HG03175 (cell line): Measurements from ENCODE around the gene RHOC.

Experiments used
- ATAC-seq: cut with Tn5 transposase; IDR thresholded peaks from one replicate; pipeline ENCODE4 v1.9.1; 2021; ENCODE audit warnings: mild to moderate bottlenecking, moderate library complexity; ENCODE audit not compliant: unreplicated experiment

Gene RHOC

DNA sequence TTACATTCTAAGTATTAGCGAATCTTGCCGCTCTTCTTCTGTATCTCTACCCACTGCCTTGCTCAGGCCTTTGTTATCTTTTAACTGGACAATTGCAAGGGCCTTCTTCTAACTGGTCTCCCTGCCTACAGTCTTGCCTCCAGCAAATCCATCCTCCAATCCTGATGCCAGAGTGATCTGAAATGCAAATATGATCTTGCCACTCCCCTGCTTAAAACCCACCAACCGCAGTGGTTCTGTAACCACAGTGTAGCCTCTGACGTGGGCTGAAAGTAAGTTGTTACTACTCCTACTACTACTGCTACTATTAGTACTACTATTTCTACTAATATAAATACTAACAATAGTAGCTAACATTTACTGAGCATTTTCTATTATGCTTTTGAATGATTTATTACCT, 20.1 kb downstream of the RHOC start:
- no peak for ATAC-seq

GRCh38 chr1:112686417-112686816, 20.5 kb downstream of the RHOC start:
- ATAC-seq: no peak

DNA sequence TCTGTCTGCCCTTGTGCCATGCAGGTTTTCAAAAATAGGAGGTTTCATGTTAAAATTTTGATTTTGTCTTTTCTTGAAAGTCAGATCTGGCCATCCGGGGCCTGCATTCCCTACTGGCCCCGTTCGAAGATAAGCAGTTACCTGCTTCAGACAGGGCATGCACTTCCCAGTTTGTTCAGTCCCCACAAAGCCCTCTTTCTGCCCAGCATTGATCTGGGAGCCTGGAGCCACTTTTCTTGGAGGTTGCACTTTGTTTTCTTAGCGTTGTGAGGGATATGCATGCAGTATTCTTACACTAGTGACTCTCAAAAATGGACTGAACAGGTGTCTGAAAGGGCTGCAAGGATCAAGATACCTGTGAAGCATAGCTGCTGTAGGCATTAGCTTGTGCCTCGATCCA, 21.0 kb downstream of the RHOC start:
- ATAC-seq: no peak

- no peak for ATAC-seq
Measured at GRCh38 chr1:112678605-112679004, 28.3 kb downstream of the RHOC start.

GRCh38 chr1:112677501-112677900, 29.4 kb downstream of the RHOC start:
- ATAC-seq: no peak

- ATAC-seq: no peak
Measured at GRCh38 chr1:112676543-112676942, 30.4 kb downstream of the RHOC start.

DNA sequence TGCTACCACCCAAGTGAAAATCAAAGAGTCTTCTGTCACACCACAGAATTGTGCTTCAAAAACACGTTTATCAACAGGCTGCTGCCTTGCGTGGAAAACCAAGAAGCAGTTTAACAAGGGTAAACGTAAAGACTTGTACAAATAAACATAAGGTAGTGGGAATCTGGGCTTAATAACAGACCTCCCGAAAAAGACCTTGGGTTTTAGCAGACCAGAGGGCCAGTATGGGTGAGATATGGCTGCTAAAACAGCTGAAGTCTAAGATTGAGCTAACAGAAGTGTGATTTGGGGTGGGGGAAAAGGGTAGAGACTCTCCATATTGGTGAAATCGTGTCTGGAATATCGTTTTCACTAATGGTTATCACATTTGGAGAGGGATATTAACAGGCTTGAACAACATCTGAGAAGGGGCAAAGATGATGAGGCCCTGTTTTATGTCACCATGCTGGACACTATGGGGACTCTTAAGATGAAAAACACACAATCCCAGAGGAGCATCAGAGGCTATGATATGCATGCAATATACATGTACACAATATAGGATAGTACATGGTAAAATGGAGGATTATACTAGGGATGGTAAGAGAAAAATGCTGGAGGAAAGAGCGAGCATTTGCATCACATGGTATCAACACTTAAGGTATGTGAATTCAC, 31.1 kb downstream of the RHOC start:
- no peak for ATAC-seq

- ATAC-seq: peak; percentile 44
Measured at GRCh38 chr1:112674986-112675727, 31.8 kb downstream of the RHOC start.

DNA sequence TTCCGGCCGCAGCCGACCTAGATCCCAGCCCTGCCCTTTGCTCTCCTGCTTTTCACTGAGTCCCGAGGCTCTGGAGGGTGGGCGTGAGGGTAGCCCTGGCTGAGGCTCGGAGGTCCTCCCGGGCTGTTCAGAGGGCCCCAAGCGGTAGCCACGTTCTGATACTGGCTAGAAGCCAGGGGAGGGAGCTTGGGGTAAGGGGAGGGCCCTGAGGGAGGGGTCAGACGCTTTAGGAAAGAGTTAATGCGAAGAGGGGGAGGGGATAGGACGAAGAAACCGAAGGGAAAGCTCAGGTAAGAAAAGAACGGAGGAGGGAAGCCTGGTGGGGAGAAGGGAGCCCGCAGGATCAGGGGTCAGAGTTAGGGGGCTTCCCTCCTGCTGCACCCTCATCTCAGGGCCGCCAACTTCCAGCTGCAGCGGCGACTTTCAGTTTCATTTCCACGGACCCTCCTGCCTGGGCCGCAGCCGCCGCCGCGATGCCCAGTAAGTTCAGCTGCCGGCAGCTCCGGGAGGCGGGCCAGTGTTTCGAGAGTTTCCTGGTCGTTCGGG, 32.4 kb downstream of the RHOC start, which contains the start of gene MOV10:
Gene MOV10 (plus strand): TSS at position 220 of the 546 bp plus-strand sequence. CDS start 254 bp downstream, at position 474.
- peak; percentile 71 for ATAC-seq

DNA sequence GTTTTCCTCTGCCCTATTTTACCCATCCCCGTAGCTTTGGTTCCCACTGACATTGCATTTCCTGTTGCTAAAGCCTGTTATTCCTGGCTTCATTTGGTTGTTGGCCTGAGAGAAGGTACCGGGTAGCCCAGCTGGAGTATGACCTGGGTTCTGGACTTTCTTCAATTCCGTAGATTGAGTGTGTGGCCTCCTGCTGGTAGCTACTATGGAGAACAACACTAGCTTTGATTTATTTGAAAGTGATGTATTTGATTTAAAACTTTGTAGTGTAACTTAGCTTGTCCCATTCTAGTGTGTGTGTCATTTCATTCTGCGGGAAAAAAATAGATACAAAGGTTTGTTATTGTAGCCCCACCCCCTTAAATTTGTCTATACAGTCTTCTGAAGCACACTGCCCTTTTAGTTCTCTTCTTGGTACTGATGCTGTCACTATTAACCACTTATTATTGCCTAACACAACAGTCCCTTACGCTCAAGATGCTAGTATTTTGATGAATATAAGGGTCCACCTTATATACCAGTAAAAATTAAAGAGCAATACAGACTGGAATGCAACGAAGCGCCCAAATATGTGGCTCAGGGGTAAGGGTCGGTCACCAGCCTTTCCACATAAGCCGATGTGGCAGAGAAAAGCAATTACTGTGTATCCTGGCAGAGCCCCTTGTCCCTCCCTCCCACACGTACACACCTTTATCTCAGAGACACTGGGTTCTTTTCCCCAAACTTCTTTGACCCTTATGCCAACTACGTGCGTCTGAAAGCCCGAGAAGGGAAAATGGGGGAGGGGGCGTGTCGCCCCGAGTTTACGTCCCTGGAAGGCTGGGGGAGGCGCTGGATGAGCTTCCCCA, 33.1 kb downstream of the RHOC start:
- ATAC-seq: no peak

DNA sequence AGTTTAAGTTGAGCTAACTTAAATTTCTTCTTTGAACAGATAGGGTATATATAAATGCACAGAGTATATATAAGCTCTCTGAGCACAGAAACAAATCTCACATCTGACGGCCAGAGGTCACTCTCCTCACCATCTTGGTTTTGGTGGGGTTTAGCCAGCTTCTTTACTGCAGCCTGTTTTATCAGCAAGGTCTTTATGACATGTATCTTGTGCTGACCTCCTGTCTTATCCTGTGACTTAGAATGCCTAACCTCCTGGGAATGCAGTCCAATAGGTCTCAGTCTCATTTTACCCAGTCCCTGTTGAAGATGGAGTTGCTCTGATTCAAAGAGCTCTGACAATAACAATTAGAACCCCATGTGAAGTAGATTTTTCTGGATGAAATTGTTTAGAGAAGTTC, 34.1 kb downstream of the RHOC start:
- ATAC-seq: no peak

DNA sequence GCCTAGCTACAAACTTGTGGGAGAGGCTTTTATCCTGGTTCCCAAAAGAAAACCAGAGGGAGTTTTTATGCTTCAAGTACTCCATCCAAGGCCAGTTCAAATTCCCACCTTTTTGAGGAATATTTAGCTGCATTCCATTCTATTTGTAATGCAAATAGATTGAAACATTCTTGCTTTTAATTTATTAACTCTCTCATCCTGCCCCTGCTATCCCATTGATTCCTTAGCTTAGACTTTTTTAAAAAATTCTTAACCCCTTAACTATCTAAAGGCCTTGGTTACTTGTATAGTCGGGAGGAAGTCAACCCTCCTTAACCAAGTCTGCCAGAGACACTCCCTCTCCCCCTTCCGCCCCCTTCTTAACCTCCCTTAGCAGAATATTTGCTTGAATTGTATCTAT, 34.9 kb downstream of the RHOC start:
- no peak for ATAC-seq

DNA sequence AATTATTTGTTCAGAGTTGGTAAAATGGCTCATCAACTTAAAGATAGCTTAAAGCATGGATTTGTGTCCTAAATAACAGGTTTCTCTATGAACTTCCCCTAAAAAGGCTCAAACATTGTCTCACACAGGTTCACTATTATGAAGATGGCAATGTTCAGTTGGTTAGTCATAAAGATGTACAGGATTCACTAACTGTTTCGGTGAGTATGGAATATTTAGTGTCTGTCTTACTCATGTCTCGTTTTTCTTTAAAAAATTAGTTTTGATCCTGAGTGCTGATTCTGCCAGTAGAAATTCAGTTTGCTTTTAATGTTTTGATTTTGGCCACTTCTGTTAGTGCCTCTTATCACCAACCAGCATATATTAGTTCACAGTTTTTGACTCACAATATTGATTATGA, 40.0 kb downstream of the RHOC start:
- ATAC-seq: no peak

- no peak for ATAC-seq
Measured at GRCh38 chr1:112665857-112666256, 41.1 kb downstream of the RHOC start.

DNA sequence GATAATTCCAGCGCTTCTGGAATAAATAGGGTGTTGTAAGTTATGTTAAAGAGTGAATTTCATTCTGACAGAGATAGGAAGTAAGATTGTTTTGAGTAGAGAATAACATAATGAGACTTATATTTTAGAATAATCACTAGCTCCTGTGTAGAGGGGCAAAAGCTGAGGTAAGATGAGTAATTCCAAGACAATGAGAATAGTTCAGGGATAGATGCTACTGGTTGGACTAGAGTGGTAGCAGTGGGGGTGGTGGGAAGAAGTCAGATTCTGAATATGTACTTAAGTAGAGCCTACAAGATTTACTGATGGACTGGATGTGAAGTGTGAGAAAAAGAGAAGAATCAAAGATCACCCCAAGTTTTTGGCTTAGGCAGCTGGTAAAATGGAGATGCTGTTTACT, 55.7 kb downstream of the RHOC start:
- no peak for ATAC-seq
